H1 (cell line): Measurements from ENCODE around the gene CFDP1. TPM values are rescaled to one million over a fixed set of nuclear protein-coding genes. Genes with fewer than 3 reads are reported as not detected.
"Not testable (repeated sequence)": the region's sequence is repeated elsewhere in the genome, so short reads cannot be mapped to it uniquely, and the experiment has no call there.

ENCODE experiments used
- CTCF ChIA-PET: fragments of 300-600 bp; sonication (Branson Sonifier 250); formaldehyde crosslinking; loops from one replicate; lab custom pipeline; 2021; ENCODE audit not compliant: partially characterized antibody; lab: Charles Lee
- POLR2A ChIA-PET: fragments of 300-600 bp; sonication (Branson Sonifier 250); formaldehyde crosslinking; loops from one replicate; lab custom pipeline; 2021; ENCODE audit warnings: inconsistent platforms; ENCODE audit not compliant: partially characterized antibody; lab: Charles Lee
- DNase-seq, 2 experiments: peaks; one replicate each; pipeline versions ENCODE4 v3.0.0 to v3.0.0-alpha.2; 2010 to 2022; ENCODE audit warnings: low spot score in 2 of 2, low read depth in 1 of 2, mixed read lengths in 1 of 2
- FAIRE-seq: peaks from 2 replicates; lab custom pipeline; 2011; peaks lifted over from hg19 to GRCh38; lab: Jason Lieb, UNC
- H2AFZ ChIP-seq: 2 replicates; pipeline ENCODE4 v1.8.1; 2012; ENCODE audit warnings: low read length, inconsistent platforms
- H2AK5ac ChIP-seq: 2 replicates; pipeline ENCODE4 v1.6.1; 2013; ENCODE audit warnings: low read depth, low read length
- H2BK120ac ChIP-seq: replicated peaks from 2 replicates; pipeline ENCODE3; 2013; ENCODE audit warnings: low read depth, low read length, inconsistent platforms
- H2BK12ac ChIP-seq: 2 replicates; pipeline ENCODE4 v1.6.1; 2013; ENCODE audit warnings: low read depth, low read length
- H2BK15ac ChIP-seq: 2 replicates; pipeline ENCODE4 v1.6.1; 2013; ENCODE audit warnings: low read length
- H2BK20ac ChIP-seq: 2 replicates; pipeline ENCODE4 v1.6.1; 2013; ENCODE audit warnings: low read length
- H2BK5ac ChIP-seq: 2 replicates; pipeline ENCODE4 v1.6.1; 2013; ENCODE audit warnings: low read depth, low read length
- H3K14ac ChIP-seq: 2 replicates; pipeline ENCODE4 v1.6.1; 2013; ENCODE audit warnings: inconsistent platforms; ENCODE audit not compliant: insufficient read length
- H3K18ac ChIP-seq: 2 replicates; pipeline ENCODE4 v1.6.1; 2013; ENCODE audit warnings: low read length; ENCODE audit errors: extremely low read depth
- H3K23ac ChIP-seq: 2 replicates; pipeline ENCODE4 v1.6.1; 2013; ENCODE audit warnings: inconsistent platforms; ENCODE audit not compliant: insufficient read length
- H3K23me2 ChIP-seq: 2 replicates; pipeline ENCODE4 v1.6.1; 2013; ENCODE audit warnings: low read depth, low read length
- H3K27ac ChIP-seq: 2 replicates; pipeline ENCODE4 v1.6.1; 2011; ENCODE audit warnings: low read depth, low read length, inconsistent platforms
- H3K27me3 ChIP-seq, 4 experiments: replicated peaks in 1 of 4; 1 replicate in 1 of 4; 2 replicates in 3 of 4; pipeline versions ENCODE4 v1.6.1 to v1.8.1; 2011 to 2013; ENCODE audit warnings: low read length in 3 of 4, mild to moderate bottlenecking in 3 of 4, inconsistent platforms in 2 of 4, mixed read lengths in 2 of 4, moderate library complexity in 1 of 4; ENCODE audit not compliant: control insufficient read depth in 3 of 4, insufficient read depth in 3 of 4; ENCODE audit errors: extremely low read depth in 1 of 4
- H3K36me3 ChIP-seq, 4 experiments: 2 replicates each; pipeline versions ENCODE4 v1.6.1 to v1.8.1; 2011 to 2013; ENCODE audit warnings: mild to moderate bottlenecking in 4 of 4, low read length in 3 of 4, moderate library complexity in 2 of 4, control low read depth in 1 of 4, inconsistent platforms in 1 of 4; ENCODE audit not compliant: insufficient read depth in 4 of 4, control insufficient read depth in 2 of 4
- H3K4ac ChIP-seq: replicated peaks from 2 replicates; pipeline ENCODE3; 2013; ENCODE audit warnings: low read length, low read depth, mixed read lengths, inconsistent platforms; ENCODE audit not compliant: insufficient read length
- H3K4me1 ChIP-seq, 4 experiments: replicated peaks in 1 of 4; 1 replicate in 1 of 4; 2 replicates in 3 of 4; pipeline versions ENCODE4 v1.6.1 to v1.8.1; 2011 to 2013; ENCODE audit warnings: low read length in 3 of 4, inconsistent platforms in 2 of 4, mixed read lengths in 1 of 4; ENCODE audit not compliant: insufficient read depth in 4 of 4, control insufficient read depth in 3 of 4
- H3K4me2 ChIP-seq, 2 experiments: 2 replicates each; pipeline versions ENCODE4 v1.6.1 to v1.8.1; 2011 to 2013; ENCODE audit warnings: low read depth in 2 of 2, low read length in 2 of 2, control low read depth in 1 of 2, inconsistent platforms in 1 of 2, mild to moderate bottlenecking in 1 of 2; ENCODE audit not compliant: insufficient read depth in 1 of 2
- H3K4me3 ChIP-seq, 4 experiments: fragments of 200-600, 300-600 bp in 1 of 4; sonication (generic), shearing (Covaris generic), sonication (Bioruptor Twin) in 1 of 4; 2 replicates each; pipeline versions ENCODE4 v1.5.1 to v1.8.1; 2011 to 2016; ENCODE audit warnings: low read length in 4 of 4, low read depth in 3 of 4, control low read depth in 2 of 4, inconsistent platforms in 2 of 4, mild to moderate bottlenecking in 2 of 4, mixed read lengths in 1 of 4, moderate library complexity in 1 of 4; ENCODE audit not compliant: insufficient read depth in 2 of 4; ENCODE audit errors: extremely low read depth in 1 of 4
- H3K56ac ChIP-seq: replicated peaks from 2 replicates; pipeline ENCODE3; 2013; ENCODE audit warnings: low read depth, mild to moderate bottlenecking, mixed read lengths, low read length, inconsistent platforms; ENCODE audit not compliant: insufficient read length
- H3K79me1 ChIP-seq: 2 replicates; pipeline ENCODE4 v1.6.1; 2013; ENCODE audit warnings: low read depth, low read length, control low read depth
- H3K79me2 ChIP-seq, 2 experiments: 2 replicates each; pipeline versions ENCODE4 v1.6.1 to v1.8.1; 2012 to 2013; ENCODE audit warnings: low read length in 2 of 2, mild to moderate bottlenecking in 2 of 2, inconsistent platforms in 1 of 2; ENCODE audit not compliant: insufficient read depth in 2 of 2, control insufficient read depth in 1 of 2
- H3K9ac ChIP-seq, 4 experiments: replicated peaks in 1 of 4; 1 replicate in 1 of 4; 2 replicates in 3 of 4; pipeline versions ENCODE4 v1.6.1 to v1.8.1; 2011 to 2013; ENCODE audit warnings: low read depth in 3 of 4, low read length in 3 of 4, control low read depth in 2 of 4, mild to moderate bottlenecking in 2 of 4, moderate library complexity in 2 of 4, inconsistent platforms in 1 of 4; ENCODE audit errors: extremely low read depth in 1 of 4
- H3K9me3 ChIP-seq, 2 experiments: 2 replicates each; pipeline versions ENCODE4 v1.6.1 to v1.8.1; 2012 to 2013; ENCODE audit warnings: mild to moderate bottlenecking in 2 of 2, moderate library complexity in 2 of 2, control low read depth in 1 of 2, inconsistent platforms in 1 of 2, low read depth in 1 of 2, low read length in 1 of 2, mixed read lengths in 1 of 2; ENCODE audit not compliant: insufficient read depth in 2 of 2
- H4K20me1 ChIP-seq, 2 experiments: replicated peaks in 1 of 2; 2 replicates each; pipeline versions ENCODE3 to v1.8.1; 2011 to 2013; ENCODE audit warnings: inconsistent platforms in 2 of 2, low read length in 2 of 2, mild to moderate bottlenecking in 1 of 2; ENCODE audit not compliant: insufficient read depth in 2 of 2, control insufficient read depth in 1 of 2
- H4K5ac ChIP-seq: 2 replicates; pipeline ENCODE4 v1.6.1; 2013; ENCODE audit warnings: low read length, low read depth, mixed read lengths, inconsistent platforms; ENCODE audit not compliant: insufficient read length
- H4K8ac ChIP-seq: 2 replicates; pipeline ENCODE4 v1.8.0; 2013; ENCODE audit warnings: mild to moderate bottlenecking, moderate library complexity, low read length, inconsistent platforms; ENCODE audit not compliant: insufficient read depth; ENCODE audit errors: extremely low read depth
- H4K91ac ChIP-seq: replicated peaks from 2 replicates; pipeline ENCODE3; 2013; ENCODE audit warnings: low read length, mixed read lengths, inconsistent platforms; ENCODE audit not compliant: insufficient read length
- WGBS, 2 experiments: shearing (Covaris generic) in 1 of 2; methylation state at CpG; one replicate each; pipeline versions ENCODE4 v1.1.6 to v1.1.7; 2013 to 2015; ENCODE audit warnings: low lambda C conversion rate in 2 of 2, mixed read lengths in 2 of 2, inconsistent platforms in 1 of 2, low coverage in 1 of 2, missing lambda C conversion rate in 1 of 2; ENCODE audit not compliant: insufficient replicate concordance in 2 of 2, insufficient coverage in 1 of 2, insufficient read length in 1 of 2; ENCODE audit errors: extremely low coverage in 1 of 2, missing lambda C conversion rate in 1 of 2; 5-methylcytosine and 5-hydroxymethylcytosine counted together
- polyA plus RNA-seq, 7 experiments: library from polyadenylated mRNA; depleted of rRNA in 3 of 7; stranded (reverse) in 5 of 7; unstranded in 2 of 7; fragments of >200 nt in 5 of 7; fragments of 200-250 nt in 2 of 7; gene quantifications; 1 replicate in 5 of 7; 2 replicates in 1 of 7; 4 replicates in 1 of 7; pipeline versions ENCODE4 v1.2.1 to v1.2.3, GENCODE V29; 2011 to 2013; ENCODE audit warnings: missing spikeins in 2 of 7, mixed read lengths in 2 of 7
- total RNA-seq: library from RNA; stranded (reverse); fragmentation: NEBNext Ultra II Directional; extraction: Animal tissue kit (Norgen Biotek cat#: 25700); gene quantifications from 2 replicates; pipeline ENCODE4 v1.2.1, GENCODE V29; 2021

Gene CFDP1
- total and polyA plus RNA-seq, 2 of the 8 experiments (the other 6 are each of a cell fraction or from before 2014, with no cell fraction given), result 25.5 to 77.3 TPM

- H3K27me3 ChIP-seq, H3K4me3 ChIP-seq, H2BK120ac ChIP-seq, H4K91ac ChIP-seq, H4K8ac ChIP-seq, H2BK5ac ChIP-seq, H2BK12ac ChIP-seq, H2AFZ ChIP-seq, H3K36me3 ChIP-seq, H3K9me3 ChIP-seq, H3K4me2 ChIP-seq, H3K4ac ChIP-seq, H3K23ac ChIP-seq, H2BK15ac ChIP-seq, H3K79me1 ChIP-seq, H3K18ac ChIP-seq, FAIRE-seq, H4K5ac ChIP-seq, H3K14ac ChIP-seq, H4K20me1 ChIP-seq, H3K27ac ChIP-seq, H3K56ac ChIP-seq, H2BK20ac ChIP-seq, H2AK5ac ChIP-seq, DNase-seq, CTCF ChIA-PET, H3K9ac ChIP-seq: not testable (repeated sequence)
- Histone ChIP-seq H3K23me2 (peaks cover 11% of the 10 kb centered on the region; the same call in 1 of the 2 replicates), H3K4me1 (peaks cover 0 to 13% (median 9%) of the 10 kb centered on the region in 4 experiments; a peak in 6 of 7 replicates), H3K79me2 (peaks cover 0 to 12% of the 10 kb centered on the region in 2 experiments; a peak in 2 of 4 replicates)
- 94% methylated on average over 9 of the region's 9 CpGs; no CpG with 5 or more reads in 1 of the 2 experiments for WGBS, 2 experiments
- POLR2A ChIA-PET, result interaction anchor here (1.2 to 9.2 kb wide), 2 partner anchors 16 to 24 kb away, joined by 3 to 158 read pairs; partner anchors contain the start of gene BCAR1
Observed at GRCh38 chr16:75269358-75269757, 163.9 kb downstream of the CFDP1 start.
